ENCODE results near the gene ASPRV1.

- TF ChIP-seq CTCF (IDR thresholded peaks at IDR 0.05) (no peak), POLR2A (IDR thresholded peaks at IDR 0.05) (no peak)
These were observed 21.7 kb downstream of the ASPRV1 start for GRCh38 chr2:69939722-69940121.

Measured in testis (tissue), 2 donors.